ENCODE results near the gene BOD1L1.

BOD1L1 gene

GRCh38 chr4:13588954-13589353 lies 38.6 kb downstream of the BOD1L1 start:
- no peak overlapping the region for H3K4me3 ChIP-seq (ENCODE audit: low read depth, low read length)
- TF ChIP-seq CTCF (IDR thresholded peaks at IDR 0.05; ENCODE audit: borderline replicate concordance, insufficient read depth, low read depth, low read length) = no peak

- no peak for TF ChIP-seq CTCF (IDR thresholded peaks at IDR 0.05; ENCODE audit: borderline replicate concordance, insufficient read depth, low read depth, low read length)
- H3K4me3 ChIP-seq (ENCODE audit: low read depth, low read length) = no peak overlapping the region
These were observed 43.0 kb downstream of the BOD1L1 start for GRCh38 chr4:13584481-13584880.

- no peak for TF ChIP-seq CTCF (IDR thresholded peaks at IDR 0.05; ENCODE audit: borderline replicate concordance, insufficient read depth, low read depth, low read length)
- H3K4me3 ChIP-seq (ENCODE audit: low read depth, low read length) = no peak overlapping the region
These were observed 47.5 kb downstream of the BOD1L1 start for GRCh38 chr4:13580036-13580435.

- no peak for TF ChIP-seq CTCF (IDR thresholded peaks at IDR 0.05; ENCODE audit: borderline replicate concordance, insufficient read depth, low read depth, low read length)
- H3K4me3 ChIP-seq (ENCODE audit: low read depth, low read length) = no peak overlapping the region
These were observed 49.9 kb downstream of the BOD1L1 start for GRCh38 chr4:13577660-13578059.

GRCh38 chr4:13570916-13571315 lies 56.6 kb downstream of the BOD1L1 start:
- no peak overlapping the region for H3K4me3 ChIP-seq (ENCODE audit: low read depth, low read length)
- no peak for TF ChIP-seq CTCF (IDR thresholded peaks at IDR 0.05; ENCODE audit: borderline replicate concordance, insufficient read depth, low read depth, low read length)

GRCh38 chr4:13567125-13567524 lies 60.4 kb downstream of the BOD1L1 start:
- H3K4me3 ChIP-seq (ENCODE audit: low read depth, low read length) = no peak overlapping the region
- TF ChIP-seq CTCF (IDR thresholded peaks at IDR 0.05; ENCODE audit: borderline replicate concordance, insufficient read depth, low read depth, low read length) = no peak

DNA sequence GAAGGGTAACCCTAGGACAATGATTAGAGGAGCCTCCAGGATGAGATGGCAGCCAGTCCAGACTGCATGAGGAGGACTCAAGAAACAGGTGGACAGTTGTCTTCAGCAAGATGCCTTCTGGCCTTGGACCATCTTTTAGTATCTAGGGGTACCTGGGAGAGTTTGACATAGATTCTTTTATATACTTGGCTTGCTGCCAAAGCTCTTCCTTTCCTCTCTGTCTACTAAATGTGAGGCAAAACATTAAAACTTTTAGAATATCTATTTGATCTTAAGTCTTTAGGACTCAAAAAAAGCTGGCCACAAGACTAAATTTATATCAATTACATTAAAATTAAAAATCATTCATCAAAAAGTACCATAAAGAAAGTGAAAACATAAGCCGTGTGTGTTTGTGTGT lies 64.6 kb downstream of the BOD1L1 start:
- no peak for TF ChIP-seq CTCF (IDR thresholded peaks at IDR 0.05; ENCODE audit: borderline replicate concordance, insufficient read depth, low read depth, low read length)
- H3K4me3 ChIP-seq (ENCODE audit: low read depth, low read length) = no peak overlapping the region

Data from GM12875 (cell line).